ENCODE data around the gene PAK1.
A peak's percentile ranks its signal among the peaks of the same experiment; 100 is the strongest.

PAK1 gene

GRCh38 chr11:77472991-77473800 lies 698 bp downstream of the PAK1 start:
- Histone ChIP-seq H3K27ac (replicated peaks) (peak overlapping the region; percentile 40; the same call in 1 of the 2 replicates), H3K4me3 (replicated peaks; ENCODE audit: insufficient read depth, low read length) (peak overlapping the region; percentile 61), H3K27me3 (ENCODE audit: insufficient read depth, poor library complexity, severe bottlenecking) (no peaks in the 10 kb centered on the region)
- peak; percentile 28 to 47 for DNase-seq (ENCODE audit: low read depth in 1 of 2, low spot score in 1 of 2)
- TF ChIP-seq POLR2AphosphoS5 (IDR thresholded peaks at IDR 0.05; ENCODE audit: low read depth), result no peak
- no peak for TF ChIP-seq REST (IDR thresholded peaks at IDR 0.05; ENCODE audit: insufficient replicate concordance, low read depth)
- TF ChIP-seq SPI1 (IDR thresholded peaks at IDR 0.05; ENCODE audit: borderline replicate concordance, low read depth), result no peak
- TF ChIP-seq GABPA (IDR thresholded peaks at IDR 0.05; ENCODE audit: low read depth), result no peak
- TF ChIP-seq CTCF (IDR thresholded peaks at IDR 0.05; ENCODE audit: insufficient read depth, low read length), result no peak

GRCh38 chr11:77471558-77472193 lies 2.2 kb downstream of the PAK1 start:
- TF ChIP-seq GABPA (IDR thresholded peaks at IDR 0.05; ENCODE audit: low read depth) (no peak), POLR2AphosphoS5 (IDR thresholded peaks at IDR 0.05; ENCODE audit: low read depth) (no peak), REST (IDR thresholded peaks at IDR 0.05; ENCODE audit: insufficient replicate concordance, low read depth) (no peak), CTCF (IDR thresholded peaks at IDR 0.05; ENCODE audit: insufficient read depth, low read length) (no peak), SPI1 (IDR thresholded peaks at IDR 0.05; ENCODE audit: borderline replicate concordance, low read depth) (no peak)
- Histone ChIP-seq H3K27ac (replicated peaks) (no peak overlapping the region), H3K27me3 (ENCODE audit: insufficient read depth, poor library complexity, severe bottlenecking) (no peaks in the 10 kb centered on the region), H3K4me3 (replicated peaks; ENCODE audit: insufficient read depth, low read length) (no peak overlapping the region)
- peak in 1 of 2 experiments; percentile 58 for DNase-seq (ENCODE audit: low read depth in 1 of 2, low spot score in 1 of 2)

- H3K27ac ChIP-seq (replicated peaks), result no peak overlapping the region
- H3K27me3 ChIP-seq (ENCODE audit: insufficient read depth, poor library complexity, severe bottlenecking), result no peaks in the 10 kb centered on the region
- DNase-seq (ENCODE audit: low read depth in 1 of 2, low spot score in 1 of 2), result no peak
- TF ChIP-seq GABPA (IDR thresholded peaks at IDR 0.05; ENCODE audit: low read depth) (no peak), SPI1 (IDR thresholded peaks at IDR 0.05; ENCODE audit: borderline replicate concordance, low read depth) (no peak), POLR2AphosphoS5 (IDR thresholded peaks at IDR 0.05; ENCODE audit: low read depth) (no peak)
- H3K4me3 ChIP-seq (replicated peaks; ENCODE audit: insufficient read depth, low read length), result no peak overlapping the region
Measured at GRCh38 chr11:77470971-77471370, 2.9 kb downstream of the PAK1 start.

GRCh38 chr11:77470504-77470903 lies 3.4 kb downstream of the PAK1 start:
- H3K4me3 ChIP-seq (replicated peaks; ENCODE audit: insufficient read depth, low read length), result no peak overlapping the region

More at GRCh38 chr11:77470504-77470903, 3.4 kb downstream of the PAK1 start:
- TF ChIP-seq CTCF (IDR thresholded peaks at IDR 0.05; ENCODE audit: insufficient read depth, low read length) (no peak), POLR2AphosphoS5 (IDR thresholded peaks at IDR 0.05; ENCODE audit: low read depth) (no peak), SPI1 (IDR thresholded peaks at IDR 0.05; ENCODE audit: borderline replicate concordance, low read depth) (no peak), REST (IDR thresholded peaks at IDR 0.05; ENCODE audit: insufficient replicate concordance, low read depth) (no peak), GABPA (IDR thresholded peaks at IDR 0.05; ENCODE audit: low read depth) (no peak)
- H3K27me3 ChIP-seq (ENCODE audit: insufficient read depth, poor library complexity, severe bottlenecking), result no peaks in the 10 kb centered on the region
- no peak overlapping the region for H3K27ac ChIP-seq (replicated peaks)
- DNase-seq (ENCODE audit: low read depth in 1 of 2, low spot score in 1 of 2), result no peak
